ENCODE data around the gene KMT5B. TPM values are rescaled to one million over a fixed set of nuclear protein-coding genes. Genes with fewer than 3 reads are reported as not detected.

KMT5B gene
- total RNA-seq, 2 donors from 2014 or later = 34.3 to 39.0 TPM

Other genes with a start within 250 kb of the KMT5B start
- gene UNC93B1, start 209.2 kb downstream of the KMT5B start, total RNA-seq = 10 to 100 TPM; 15.9 to 28.5 TPM
- 10 to 100 TPM; 11.2 to 15.0 TPM for gene ALDH3B1, start 203.0 kb downstream of the KMT5B start, total RNA-seq
- gene NDUFS8, start 182.6 kb downstream of the KMT5B start, total RNA-seq = 100 to 1,000 TPM in 1 of 2 donors, 10 to 100 TPM in 1; 95.3 to 101 TPM
- gene TCIRG1, start 174.3 kb downstream of the KMT5B start, total RNA-seq = 100 to 1,000 TPM in 1 of 2 donors, 10 to 100 TPM in 1; 80.8 to 105 TPM
- 10 to 100 TPM; 10.9 to 13.8 TPM for gene CHKA, start 91.9 kb downstream of the KMT5B start, total RNA-seq
- gene C11orf24, start 58.7 kb upstream of the KMT5B start, total RNA-seq = 10 to 100 TPM; 67.2 to 74.9 TPM
- gene LRP5, start 99.3 kb upstream of the KMT5B start, total RNA-seq = 10 to 100 TPM; 46.2 to 48.5 TPM
- 10 to 100 TPM; 84.2 to 92.9 TPM for gene PPP6R3, start 247.5 kb upstream of the KMT5B start, total RNA-seq